ENCODE data around the gene C3AR1. TPM values are rescaled to one million over a fixed set of nuclear protein-coding genes. Genes with fewer than 3 reads are reported as not detected.
"Not testable (repeated sequence)": the region's sequence is repeated elsewhere in the genome, so short reads cannot be mapped to it uniquely, and the experiment has no call there.

The C3AR1 gene
- total and polyA plus RNA-seq, 10 donors, result 6.9 to 43.6 (median 32.4) TPM

DNA sequence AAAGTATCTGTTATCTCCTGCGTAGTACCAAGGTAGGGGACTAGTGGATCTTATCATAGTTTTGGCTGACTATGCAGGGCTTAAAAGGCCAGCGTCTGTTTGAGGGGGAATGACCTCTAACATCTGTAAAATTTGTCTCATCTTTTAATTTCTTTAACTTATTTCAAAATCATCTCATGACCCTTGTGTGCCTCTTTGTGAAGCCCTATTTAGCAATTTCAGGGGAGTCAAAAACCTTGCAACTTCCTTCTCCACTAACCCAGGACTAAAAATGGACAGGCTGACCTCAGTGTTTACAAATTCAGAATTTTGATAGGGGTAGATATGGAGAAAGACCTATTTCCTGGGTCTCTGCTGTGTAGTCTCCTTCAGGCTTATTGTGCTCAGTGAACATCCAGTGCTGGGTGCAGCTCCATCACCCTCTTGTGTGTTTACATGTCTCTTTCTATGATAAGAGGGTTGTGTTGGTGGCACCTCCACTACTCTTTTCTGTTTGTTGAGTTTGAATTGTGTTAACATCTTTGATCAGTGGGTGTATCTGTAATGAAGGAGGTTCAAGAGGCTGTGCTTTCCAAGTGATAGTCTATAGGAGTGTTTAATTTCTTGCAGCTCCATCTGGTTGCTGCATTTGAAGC is 30.2 kb upstream of the C3AR1 start:
- intact Hi-C loops (cut with DNase I; ENCODE audit: low total_unique reads), result no loop called here
- no peak overlapping the region for H3K4me3 ChIP-seq
- WGBS, 5 donors, result 67 to 95% (median 87%) methylated on average over 2 of the region's 2 CpGs
- peak overlapping the region in 5 of 8 donors; percentile 1 to 63 (median 48) for H3K27ac ChIP-seq
- H3K9me3 ChIP-seq, result no peaks in the 10 kb centered on the region
- no peak for DNase-seq
- peaks cover 0 to 96% (median 68%) of the 10 kb centered on the region in 6 donors for H3K36me3 ChIP-seq
- H3K4me1 ChIP-seq, result peaks cover 0 to 18% (median 3%) of the 10 kb centered on the region in 6 donors
- H3K27me3 ChIP-seq (replicated peaks in 1 of 7), result no peaks in the 10 kb centered on the region
- TF ChIP-seq POLR2A (IDR thresholded peaks at IDR 0.05), result no peak
- no peak for TF ChIP-seq POLR2AphosphoS5 (IDR thresholded peaks at IDR 0.05)
- TF ChIP-seq, protein P1, sequence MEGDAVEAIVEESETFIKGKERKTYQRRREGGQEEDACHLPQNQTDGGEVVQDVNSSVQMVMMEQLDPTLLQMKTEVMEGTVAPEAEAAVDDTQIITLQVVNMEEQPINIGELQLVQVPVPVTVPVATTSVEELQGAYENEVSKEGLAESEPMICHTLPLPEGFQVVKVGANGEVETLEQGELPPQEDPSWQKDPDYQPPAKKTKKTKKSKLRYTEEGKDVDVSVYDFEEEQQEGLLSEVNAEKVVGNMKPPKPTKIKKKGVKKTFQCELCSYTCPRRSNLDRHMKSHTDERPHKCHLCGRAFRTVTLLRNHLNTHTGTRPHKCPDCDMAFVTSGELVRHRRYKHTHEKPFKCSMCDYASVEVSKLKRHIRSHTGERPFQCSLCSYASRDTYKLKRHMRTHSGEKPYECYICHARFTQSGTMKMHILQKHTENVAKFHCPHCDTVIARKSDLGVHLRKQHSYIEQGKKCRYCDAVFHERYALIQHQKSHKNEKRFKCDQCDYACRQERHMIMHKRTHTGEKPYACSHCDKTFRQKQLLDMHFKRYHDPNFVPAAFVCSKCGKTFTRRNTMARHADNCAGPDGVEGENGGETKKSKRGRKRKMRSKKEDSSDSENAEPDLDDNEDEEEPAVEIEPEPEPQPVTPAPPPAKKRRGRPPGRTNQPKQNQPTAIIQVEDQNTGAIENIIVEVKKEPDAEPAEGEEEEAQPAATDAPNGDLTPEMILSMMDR (IDR thresholded peaks at IDR 0.05 in 8 of 11, conservative IDR thresholded peaks at IDR 0.05 in 3 of 11), result no peak

DNA sequence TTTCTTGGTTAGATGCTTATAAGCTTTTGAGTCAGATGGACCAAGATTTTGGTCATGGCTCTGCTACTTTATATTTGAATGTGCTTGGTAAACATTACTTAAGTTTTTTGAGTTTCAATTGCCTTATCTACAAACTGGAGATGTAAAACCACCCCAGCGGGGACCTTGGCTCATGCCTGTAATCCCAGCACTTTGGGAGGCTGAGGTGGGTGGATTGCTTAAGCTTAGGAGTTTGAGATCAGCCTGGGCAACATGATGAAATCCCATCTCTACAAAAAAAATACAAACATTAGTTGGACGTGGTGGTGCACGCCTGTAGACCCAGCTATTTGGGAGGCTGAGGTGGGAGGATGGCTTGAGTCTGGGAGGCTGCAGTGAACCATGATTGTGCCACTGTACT is 27.1 kb upstream of the C3AR1 start:
- TF ChIP-seq POLR2AphosphoS5 (IDR thresholded peaks at IDR 0.05), result no peak
- TF ChIP-seq, protein P1 (IDR thresholded peaks at IDR 0.05 in 8 of 11, conservative IDR thresholded peaks at IDR 0.05 in 3 of 11), result no peak
- TF ChIP-seq POLR2A (IDR thresholded peaks at IDR 0.05), result no peak
- H3K36me3 ChIP-seq, result peaks cover 0 to 94% (median 84%) of the 10 kb centered on the region in 6 donors
- H3K4me3 ChIP-seq, result no peak overlapping the region
- no peaks in the 10 kb centered on the region for H3K27me3 ChIP-seq (replicated peaks in 1 of 7)
- DNase-seq, result no peak
- 92 to 99% (median 96%) methylated on average over 3 of the region's 3 CpGs for WGBS, 5 donors
- H3K27ac ChIP-seq, result no peak overlapping the region
- H3K9me3 ChIP-seq, result no peaks in the 10 kb centered on the region
- intact Hi-C loops (cut with DNase I; ENCODE audit: low total_unique reads), result no loop called here
- peaks cover 7 to 36% (median 18%) of the 10 kb centered on the region in 6 donors for H3K4me1 ChIP-seq

DNA sequence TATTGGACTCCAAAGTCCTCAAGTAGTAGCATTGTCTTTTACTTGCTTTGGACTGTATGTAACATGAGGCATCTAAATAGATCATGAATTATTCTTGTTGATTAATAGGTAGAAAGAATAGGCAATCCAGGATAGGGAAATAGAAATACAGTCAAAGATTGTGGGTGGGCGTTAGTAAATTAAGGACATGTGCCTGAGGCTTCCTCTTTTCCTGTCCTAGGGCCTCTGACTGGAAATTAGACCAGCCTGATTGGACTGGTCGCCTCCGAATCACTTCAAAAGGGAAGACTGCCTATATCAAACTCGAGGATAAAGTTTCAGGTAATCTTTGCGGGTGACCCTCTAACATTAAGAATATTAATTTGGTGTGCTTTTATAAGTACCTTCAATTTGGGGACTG is 23.6 kb upstream of the C3AR1 start:
- DNase-seq, result no peak
- H3K36me3 ChIP-seq, result peaks cover 0 to 70% (median 56%) of the 10 kb centered on the region in 6 donors
- H3K27me3 ChIP-seq (replicated peaks in 1 of 7), result no peaks in the 10 kb centered on the region
- H3K9me3 ChIP-seq, result no peaks in the 10 kb centered on the region
- 75 to 97% (median 84%) methylated on average over 5 of the region's 5 CpGs for WGBS, 5 donors
- peaks cover 21 to 54% (median 43%) of the 10 kb centered on the region in 6 donors for H3K4me1 ChIP-seq
- intact Hi-C loops (cut with DNase I; ENCODE audit: low total_unique reads), result no loop called here
- TF ChIP-seq, protein P1 (IDR thresholded peaks at IDR 0.05 in 8 of 11, conservative IDR thresholded peaks at IDR 0.05 in 3 of 11), result no peak
- no peak overlapping the region for H3K27ac ChIP-seq
- H3K4me3 ChIP-seq, result no peak overlapping the region

DNA sequence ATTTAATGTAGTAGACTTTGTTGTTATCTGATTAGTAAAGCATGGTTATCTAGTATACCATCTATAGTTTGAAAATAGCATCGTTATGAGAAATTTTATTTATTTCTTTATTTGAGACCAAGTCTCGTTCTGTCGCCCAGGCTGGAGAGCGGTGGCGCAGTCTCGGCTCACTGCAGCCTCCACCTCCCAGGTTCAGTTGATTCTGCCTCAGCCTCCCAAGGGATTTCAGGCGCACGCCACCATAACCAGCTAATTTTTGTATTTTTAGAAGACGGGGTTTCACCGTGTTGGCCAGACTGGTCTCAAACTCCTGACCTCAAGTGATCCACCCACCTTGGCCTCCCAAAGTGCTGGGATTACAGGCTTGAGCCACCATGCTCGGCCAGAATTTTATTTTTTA is 23.1 kb upstream of the C3AR1 start:
- H3K27ac ChIP-seq, result peak overlapping the region in 4 of 8 donors; percentile 68 to 75 (median 70)
- intact Hi-C loops (cut with DNase I; ENCODE audit: low total_unique reads); DNase-seq; H3K4me3 ChIP-seq; H3K9me3 ChIP-seq; H3K27me3 ChIP-seq (replicated peaks in 1 of 7): not testable (repeated sequence)
- peaks cover 21 to 58% (median 47%) of the 10 kb centered on the region in 6 donors for H3K4me1 ChIP-seq
- WGBS, 5 donors, result 82 to 95% (median 89%) methylated on average over 11 of the region's 11 CpGs
- H3K36me3 ChIP-seq, result peaks cover 0 to 69% (median 52%) of the 10 kb centered on the region in 6 donors

All from spleen (tissue), 11 donors.